PC-3 (cell line): Measurements from ENCODE around the gene VRTN. TPM values are rescaled to one million over a fixed set of nuclear protein-coding genes. Genes with fewer than 3 reads are reported as not detected.

Experiments
- ATAC-seq: fragments of 200-7000 bp; cut with Tn5 transposase; 2 replicates; pipeline ENCODE4 v1.9.1; 2020; ENCODE audit warnings: mild to moderate bottlenecking, moderate library complexity
- BruUV-seq: library from RNA; stranded (reverse); fragments of 400-500 nt; replicated peaks from 2 replicates; lab custom pipeline; 2021; lab: Mats Ljungman, UMichigan
- CTCF ChIA-PET: fragments of 300-600 bp; sonication (Branson Sonifier 250); formaldehyde crosslinking; loops from one replicate; lab custom pipeline; 2022; ENCODE audit warnings: antibody characterized with exemption; lab: Charles Lee
- POLR2A ChIA-PET: fragments of 300-600 bp; sonication (Branson Sonifier 250); formaldehyde crosslinking; loops from one replicate; lab custom pipeline; 2022; ENCODE audit warnings: antibody characterized with exemption; ENCODE audit not compliant: unreplicated experiment; lab: Charles Lee
- DNase-seq: peaks from one replicate; pipeline ENCODE4 v3.0.0-alpha.2; 2015
- H2AFZ ChIP-seq: fragments of 300-600 bp; sonication (generic); 2 replicates; pipeline ENCODE4 v1.6.0; 2016; ENCODE audit warnings: antibody characterized with exemption, low read length
- H3F3A ChIP-seq: fragments of 300-600 bp; sonication (generic); one replicate; pipeline ENCODE4 v1.6.0; 2017; ENCODE audit warnings: antibody characterized with exemption, low read length, control low read depth, mild to moderate bottlenecking; ENCODE audit not compliant: unreplicated experiment
- H3K27ac ChIP-seq: fragments of 300-600 bp; sonication (generic); 2 replicates; pipeline ENCODE4 v1.5.1; 2016; ENCODE audit warnings: mild to moderate bottlenecking, low read length
- H3K27me3 ChIP-seq: fragments of 300-600 bp; sonication (generic); 2 replicates; pipeline ENCODE4 v1.6.1; 2016; ENCODE audit warnings: low read length, mixed read lengths
- H3K36me3 ChIP-seq: fragments of 300-600 bp; sonication (generic); 2 replicates; pipeline ENCODE4 v1.6.1; 2016; ENCODE audit warnings: low read depth, mixed run types, low read length, mixed read lengths
- H3K4me1 ChIP-seq: fragments of 300-600 bp; sonication (generic); 2 replicates; pipeline ENCODE4 v1.5.1; 2016; ENCODE audit warnings: low read length; ENCODE audit not compliant: insufficient read depth
- H3K4me2 ChIP-seq: fragments of 300-600 bp; sonication (generic); 2 replicates; pipeline ENCODE4 v1.6.0; 2016; ENCODE audit warnings: low read length
- H3K4me3 ChIP-seq: fragments of 300-600 bp; sonication (generic); 2 replicates; pipeline ENCODE4 v1.5.1; 2016; ENCODE audit warnings: mild to moderate bottlenecking, low read length, mixed read lengths
- H3K79me2 ChIP-seq: fragments of 300-600 bp; sonication (generic); 2 replicates; pipeline ENCODE4 v1.6.1; 2017; ENCODE audit warnings: low read length, mixed read lengths
- H3K9ac ChIP-seq: fragments of 300-600 bp; sonication (generic); 2 replicates; pipeline ENCODE4 v1.6.0; 2016; ENCODE audit warnings: mild to moderate bottlenecking, low read length
- H3K9me2 ChIP-seq: fragments of 300-600 bp; sonication (generic); replicated peaks from 2 replicates; pipeline ENCODE4 v1.6.1; 2016; ENCODE audit warnings: mixed run types, low read length, mixed read lengths
- H3K9me3 ChIP-seq: fragments of 300-600 bp; sonication (generic); 2 replicates; pipeline ENCODE4 v1.6.1; 2016; ENCODE audit warnings: low read length, mixed read lengths
- H4K20me1 ChIP-seq: fragments of 300-600 bp; sonication (generic); 2 replicates; pipeline ENCODE4 v1.6.1; 2016; ENCODE audit warnings: low read length, mixed read lengths
- CTCF ChIP-seq: fragments of 300-600 bp; sonication (generic); conservative IDR thresholded peaks from 2 replicates; pipeline ENCODE4 v1.5.1; 2017; ENCODE audit warnings: antibody characterized with exemption, low read depth, mild to moderate bottlenecking, low read length
- EZH2 ChIP-seq: fragments of 300-600 bp; sonication (generic); IDR thresholded peaks from one replicate; pipeline ENCODE4 v1.6.1; 2017; ENCODE audit warnings: antibody characterized with exemption, mild to moderate bottlenecking, low read length; ENCODE audit not compliant: unreplicated experiment
- EZH2phosphoT487 ChIP-seq: fragments of 300-600 bp; sonication (generic); IDR thresholded peaks from 2 replicates; pipeline ENCODE4 v1.6.1; 2018; ENCODE audit warnings: mild to moderate bottlenecking, antibody characterized with exemption, low read length, borderline replicate concordance
- intact Hi-C: fragments of 100-400 bp; cut with micrococcal nuclease; formaldehyde crosslinking; loops from 2 replicates; pipeline ENCODE4 v1.9.0; 2023
- total RNA-seq: library from RNA; depleted of rRNA; stranded (reverse); fragments of >200 nt; gene quantifications from 2 replicates; pipeline ENCODE4 v1.2.3, GENCODE V29; 2014

VRTN gene
- total RNA-seq, 1 experiment from 2014 or later, result not detected

GRCh38 chr14:74346341-74346740, 1.9 kb upstream of the VRTN start:
- Histone ChIP-seq H3K79me2 (no peaks in the 10 kb centered on the region), H3K4me1 (no peaks in the 10 kb centered on the region), H3K4me3 (no peak overlapping the region), H2AFZ (no peak overlapping the region), H3K9me2 (no peaks in the 10 kb centered on the region), H3K9me3 (no peaks in the 10 kb centered on the region), H4K20me1 (no peaks in the 10 kb centered on the region), H3K27me3 (peaks cover 18% of the 10 kb centered on the region), H3K27ac (no peak overlapping the region), H3K9ac (no peak overlapping the region), H3F3A (no peaks in the 10 kb centered on the region), H3K36me3 (no peaks in the 10 kb centered on the region), H3K4me2 (no peak overlapping the region)
- no TSS peak for BruUV-seq
- TF ChIP-seq EZH2 (no peak), CTCF (no peak), EZH2phosphoT487 (no peak)
- ATAC-seq (peak; percentile 45; the same call in 1 of the 2 replicates), DNase-seq (no peak)
- CTCF ChIA-PET, result interaction anchor here (1.3 kb wide), 1 partner anchor 20 kb away, joined by 3 read pairs; no protein-coding TSS in a partner anchor
- POLR2A ChIA-PET, result no interaction called here
- intact Hi-C loops, result no loop called here

DNA sequence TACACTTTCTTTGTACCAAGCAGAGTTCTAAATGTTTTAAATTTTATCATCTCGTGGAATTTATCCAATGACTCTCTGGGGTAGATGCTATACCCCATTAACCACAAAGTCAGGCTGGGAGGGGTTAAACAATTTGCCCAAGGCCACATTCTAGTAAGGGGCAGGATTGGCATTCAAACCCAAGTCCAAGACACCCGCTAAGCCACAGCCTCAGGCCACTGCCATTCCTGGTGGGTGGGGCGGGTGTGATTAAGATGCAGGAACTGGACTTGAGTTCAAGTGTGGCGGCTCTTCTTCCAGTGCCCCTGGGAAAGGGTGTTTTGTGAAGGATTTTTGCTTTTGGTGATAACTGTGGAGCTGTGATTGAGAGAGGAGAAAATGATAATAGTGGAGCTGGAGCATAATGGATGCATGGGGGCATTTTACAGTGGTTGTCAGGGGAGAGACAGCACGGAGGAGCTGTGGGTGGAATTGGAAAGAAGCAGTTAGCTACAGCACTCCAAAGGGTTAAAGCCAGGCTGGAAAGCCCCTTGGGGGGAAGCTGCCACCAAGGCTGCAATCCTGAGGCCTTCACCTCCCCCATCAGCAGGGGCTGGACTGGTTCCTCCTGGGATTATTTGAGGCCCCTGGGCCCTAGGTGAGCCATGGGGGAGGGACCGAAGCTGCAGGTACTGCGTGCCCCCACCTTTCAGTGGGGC, 1.0 kb upstream of the VRTN start:
- H3K27me3 ChIP-seq, result peaks cover 21% of the 10 kb centered on the region
- H3K4me1 ChIP-seq, result no peaks in the 10 kb centered on the region
- no peak for ATAC-seq
- no peak overlapping the region for H3K9ac ChIP-seq
- H3K79me2 ChIP-seq, result no peaks in the 10 kb centered on the region
- H3K4me2 ChIP-seq, result no peak overlapping the region
- H3K36me3 ChIP-seq, result no peaks in the 10 kb centered on the region
- H2AFZ ChIP-seq, result no peak overlapping the region
- intact Hi-C loops, result no loop called here
- no peak for DNase-seq
- no TSS peak for BruUV-seq
- TF ChIP-seq EZH2 (no peak), CTCF (no peak), EZH2phosphoT487 (no peak)
- H3K9me3 ChIP-seq, result no peaks in the 10 kb centered on the region
- H3K4me3 ChIP-seq, result no peak overlapping the region
- ChIA-PET CTCF (no interaction called here), POLR2A (no interaction called here)
- H3F3A ChIP-seq, result no peaks in the 10 kb centered on the region
- H3K27ac ChIP-seq, result no peak overlapping the region
- no peaks in the 10 kb centered on the region for H3K9me2 ChIP-seq
- no peaks in the 10 kb centered on the region for H4K20me1 ChIP-seq

DNA sequence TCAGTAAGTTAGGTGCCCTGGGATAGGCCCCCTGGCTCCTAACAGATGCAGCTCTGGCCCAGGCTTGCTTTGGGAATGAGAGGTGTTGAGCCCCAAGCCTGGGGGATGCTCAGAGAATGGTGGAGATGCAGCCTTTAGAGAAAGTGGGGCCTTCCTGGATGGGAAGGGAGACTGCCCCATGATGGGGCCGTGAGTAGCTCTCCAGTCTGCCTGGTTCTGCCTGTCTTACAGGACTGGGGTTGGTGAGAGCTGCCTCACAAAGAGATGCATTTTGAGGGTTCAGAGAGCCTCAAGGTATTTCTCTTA, 523 bp upstream of the VRTN start:
- H3K27me3 ChIP-seq, result peaks cover 25% of the 10 kb centered on the region
- ChIA-PET POLR2A (no interaction called here), CTCF (interaction anchor here (0.6 kb wide), 1 partner anchor 323 kb away, joined by 4 read pairs; no protein-coding TSS in a partner anchor)
- no peaks in the 10 kb centered on the region for H3K9me2 ChIP-seq
- H3K9ac ChIP-seq, result no peak overlapping the region
- TF ChIP-seq EZH2 (no peak), CTCF (no peak), EZH2phosphoT487 (no peak)
- intact Hi-C loops, result no loop called here
- no peaks in the 10 kb centered on the region for H3K36me3 ChIP-seq
- no peaks in the 10 kb centered on the region for H3K9me3 ChIP-seq
- no peak overlapping the region for H3K27ac ChIP-seq
- no peaks in the 10 kb centered on the region for H3K4me1 ChIP-seq
- H2AFZ ChIP-seq, result no peak overlapping the region
- BruUV-seq, result no TSS peak
- no peaks in the 10 kb centered on the region for H3F3A ChIP-seq
- no peak overlapping the region for H3K4me2 ChIP-seq
- H3K79me2 ChIP-seq, result no peaks in the 10 kb centered on the region
- H3K4me3 ChIP-seq, result no peak overlapping the region
- DNase-seq, result no peak
- no peak for ATAC-seq
- H4K20me1 ChIP-seq, result no peaks in the 10 kb centered on the region
